Measurements from ENCODE around the gene SLC39A1. TPM values are rescaled to one million over a fixed set of nuclear protein-coding genes. Genes with fewer than 3 reads are reported as not detected.

Gene SLC39A1
- total and polyA plus RNA-seq, 9 of the 15 experiments (the other 6 are each of a cell fraction or from before 2014, with no cell fraction given): 9.9 to 81.1 (median 62.7) TPM

GRCh38 chr1:153967107-153967999, 4.0 kb upstream of the SLC39A1 start, which contains the start of gene CREB3L4 (continued):
- peak; percentile 87 for TF ChIP-seq NEUROD1 (IDR thresholded peaks at IDR 0.05; ENCODE audit: borderline replicate concordance, low read depth, low read length, partially characterized antibody)
- TF ChIP-seq XRCC3 (IDR thresholded peaks at IDR 0.05): no peak
- no peak for TF ChIP-seq ZNF174 (CRISPR knock-in tag; IDR thresholded peaks at IDR 0.05)
- no peak for TF ChIP-seq ARID3A (IDR thresholded peaks at IDR 0.05; ENCODE audit: borderline replicate concordance, low read depth, low read length)
- TF ChIP-seq PRMT5 (CRISPR knock-in tag; IDR thresholded peaks at IDR 0.05): no peak
- TF ChIP-seq PRPF4 (IDR thresholded peaks at IDR 0.05; ENCODE audit: insufficient read depth, low read depth, low read length, poor library complexity, severe bottlenecking): no peak
- no peak for TF ChIP-seq STAT5A (IDR thresholded peaks at IDR 0.05; ENCODE audit: borderline replicate concordance, low read length)
- no peak for TF ChIP-seq ID3 (CRISPR knock-in tag; IDR thresholded peaks at IDR 0.05)
- TF ChIP-seq ID3 (tag; IDR thresholded peaks at IDR 0.05): no peak
- TF ChIP-seq HMGN3 (IDR thresholded peaks at IDR 0.05; ENCODE audit: borderline replicate concordance, extremely low read depth, insufficient read length, low read depth, low read length): peak; percentile 80
- TF ChIP-seq ERF (CRISPR knock-in tag; IDR thresholded peaks at IDR 0.05): no peak
- TF ChIP-seq, protein P1, sequence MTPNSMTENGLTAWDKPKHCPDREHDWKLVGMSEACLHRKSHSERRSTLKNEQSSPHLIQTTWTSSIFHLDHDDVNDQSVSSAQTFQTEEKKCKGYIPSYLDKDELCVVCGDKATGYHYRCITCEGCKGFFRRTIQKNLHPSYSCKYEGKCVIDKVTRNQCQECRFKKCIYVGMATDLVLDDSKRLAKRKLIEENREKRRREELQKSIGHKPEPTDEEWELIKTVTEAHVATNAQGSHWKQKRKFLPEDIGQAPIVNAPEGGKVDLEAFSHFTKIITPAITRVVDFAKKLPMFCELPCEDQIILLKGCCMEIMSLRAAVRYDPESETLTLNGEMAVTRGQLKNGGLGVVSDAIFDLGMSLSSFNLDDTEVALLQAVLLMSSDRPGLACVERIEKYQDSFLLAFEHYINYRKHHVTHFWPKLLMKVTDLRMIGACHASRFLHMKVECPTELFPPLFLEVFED (CRISPR knock-in tag; conservative IDR thresholded peaks at IDR 0.05): 0 out of 2 replicates have a peak, but pooled peaks have one; percentile 63
- TF ChIP-seq ZNF766 (CRISPR knock-in tag; conservative IDR thresholded peaks at IDR 0.05): no peak
- TF ChIP-seq ZNF408 (CRISPR knock-in tag; IDR thresholded peaks at IDR 0.05; ENCODE audit: low read depth): no peak
- no peak for TF ChIP-seq NCOA1 (IDR thresholded peaks at IDR 0.05; ENCODE audit: low read depth)
- no peak for TF ChIP-seq ZNF707 (CRISPR knock-in tag; conservative IDR thresholded peaks at IDR 0.05)
- TF ChIP-seq ETS2 (tag; IDR thresholded peaks at IDR 0.05; ENCODE audit: borderline replicate concordance, poor library complexity, severe bottlenecking): peak; percentile 19
- TF ChIP-seq RBM39 (optimal IDR thresholded peaks at IDR 0.05; ENCODE audit: low read depth, low read length): no peak
- TF ChIP-seq MYNN (IDR thresholded peaks at IDR 0.05): no peak
- TF ChIP-seq MYNN (CRISPR knock-in tag; IDR thresholded peaks at IDR 0.05): no peak
- no peak for TF ChIP-seq KLF6 (CRISPR knock-in tag; IDR thresholded peaks at IDR 0.05; ENCODE audit: borderline replicate concordance)
- TF ChIP-seq ZBTB1 (CRISPR knock-in tag; IDR thresholded peaks at IDR 0.05; ENCODE audit: borderline replicate concordance, low read depth): 0 out of 2 replicates have a peak, but pooled peaks have one; percentile 50
- no peak for TF ChIP-seq ZNF717 (CRISPR knock-in tag; IDR thresholded peaks at IDR 0.05)
- no peak for TF ChIP-seq BRD4 (IDR thresholded peaks at IDR 0.05)
- TF ChIP-seq POU5F1 (IDR thresholded peaks at IDR 0.05; ENCODE audit: borderline replicate concordance, low read depth, low read length, partially characterized antibody): no peak
- no peak for TF ChIP-seq KLF16 (IDR thresholded peaks at IDR 0.05)
- no peak for TF ChIP-seq HDAC3 (IDR thresholded peaks at IDR 0.05; ENCODE audit: borderline replicate concordance, partially characterized antibody)
